ENCODE results near the gene DTX3. TPM values are rescaled to one million over a fixed set of nuclear protein-coding genes. Genes with fewer than 3 reads are reported as not detected.

DTX3 gene
- total RNA-seq, 1 donor from 2014 or later, result 19.2 TPM

- no peak for DNase-seq
Measured at GRCh38 chr12:57620245-57620935, 15.8 kb downstream of the DTX3 start.

- DNase-seq, result peak; percentile 13
Measured at GRCh38 chr12:57620936-57621496, 16.4 kb downstream of the DTX3 start.

- DNase-seq, result peak; percentile 76
Measured at GRCh38 chr12:57621497-57622292, 17.1 kb downstream of the DTX3 start.

- no peak for DNase-seq
Measured at GRCh38 chr12:57622293-57623245, 17.9 kb downstream of the DTX3 start.

- no peak for DNase-seq
Measured at GRCh38 chr12:57623385-57623784, 18.8 kb downstream of the DTX3 start.

GRCh38 chr12:57623811-57624390 lies 19.3 kb downstream of the DTX3 start:
- DNase-seq, result no peak

GRCh38 chr12:57624441-57625220 lies 20.0 kb downstream of the DTX3 start:
- DNase-seq, result no peak

- no peak for DNase-seq
Measured at GRCh38 chr12:57625261-57626032, 20.8 kb downstream of the DTX3 start.

GRCh38 chr12:57626111-57626920 lies 21.7 kb downstream of the DTX3 start:
- no peak for DNase-seq

GRCh38 chr12:57626921-57627445 lies 22.4 kb downstream of the DTX3 start:
- no peak for DNase-seq

GRCh38 chr12:57627501-57628279 lies 23.1 kb downstream of the DTX3 start:
- DNase-seq, result no peak

GRCh38 chr12:57628280-57629191 lies 23.9 kb downstream of the DTX3 start:
- DNase-seq, result no peak

GRCh38 chr12:57629897-57630471 lies 25.4 kb downstream of the DTX3 start:
- DNase-seq, result no peak

GRCh38 chr12:57630891-57631433 lies 26.3 kb downstream of the DTX3 start:
- no peak for DNase-seq

GRCh38 chr12:57631566-57632072 lies 27.0 kb downstream of the DTX3 start:
- no peak for DNase-seq
